IPS DF 4.7 (cell line): Measurements from ENCODE around the gene IL36B.

Experiments used
- DNase-seq: peaks from one replicate; pipeline ENCODE4 v3.0.0-alpha.2; 2013; ENCODE audit warnings: low spot score; ENCODE audit errors: extremely low read depth

The IL36B gene

GRCh38 chr2:113012436-113013335 is 40.0 kb downstream of the IL36B start:
- DNase-seq = no peak

GRCh38 chr2:113011108-113011507 is 41.6 kb downstream of the IL36B start:
- no peak for DNase-seq

- no peak for DNase-seq
Observed at GRCh38 chr2:113010088-113010487, 42.6 kb downstream of the IL36B start.

- DNase-seq = no peak
Observed at GRCh38 chr2:113009622-113010021, 43.0 kb downstream of the IL36B start.

GRCh38 chr2:113007250-113007649 is 45.4 kb downstream of the IL36B start:
- no peak for DNase-seq

GRCh38 chr2:113005030-113005509 is 47.6 kb downstream of the IL36B start, which contains the start of gene IL36A:
Gene IL36A (plus strand): TSS chr2:113005459. CDS start chr2:113005872, 413 bp downstream.
- DNase-seq = no peak

- DNase-seq = no peak
Observed at GRCh38 chr2:113002677-113003076, 50.0 kb downstream of the IL36B start.

GRCh38 chr2:113000436-113000835 is 52.2 kb downstream of the IL36B start:
- no peak for DNase-seq

- DNase-seq = no peak
Observed at GRCh38 chr2:112997151-112997550, 55.5 kb downstream of the IL36B start.

- no peak for DNase-seq
Observed at GRCh38 chr2:112996635-112997034, 56.0 kb downstream of the IL36B start.

GRCh38 chr2:112995346-112995920 is 57.2 kb downstream of the IL36B start:
- no peak for DNase-seq

- no peak for DNase-seq
Observed at GRCh38 chr2:112994648-112995047, 58.0 kb downstream of the IL36B start.

GRCh38 chr2:112993831-112994230 is 58.8 kb downstream of the IL36B start:
- DNase-seq = no peak

GRCh38 chr2:112989611-112990010 is 63.1 kb downstream of the IL36B start:
- no peak for DNase-seq

GRCh38 chr2:112985090-112985489 is 67.6 kb downstream of the IL36B start:
- no peak for DNase-seq

- DNase-seq = no peak
Observed at GRCh38 chr2:112980537-112980936, 72.1 kb downstream of the IL36B start.

- no peak for DNase-seq
Observed at GRCh38 chr2:112979731-112980130, 72.9 kb downstream of the IL36B start.

GRCh38 chr2:112977559-112978056 is 75.1 kb downstream of the IL36B start, which contains the start of gene IL36G:
Gene IL36G (plus strand): TSS chr2:112978006. CDS start chr2:112978639, 633 bp downstream.
- DNase-seq = no peak
